HG02623 (cell line): ENCODE measurements around the gene UPK2.
A peak's percentile ranks its signal among the peaks of the same experiment; 100 is the strongest.
"Not testable (repeated sequence)": the region's sequence is repeated elsewhere in the genome, so short reads cannot be mapped to it uniquely, and the experiment has no call there.

ENCODE experiments used
- ATAC-seq: cut with Tn5 transposase; IDR thresholded peaks from one replicate; pipeline ENCODE4 v1.9.1; 2021; ENCODE audit warnings: moderate library complexity; ENCODE audit not compliant: unreplicated experiment

The UPK2 gene

DNA sequence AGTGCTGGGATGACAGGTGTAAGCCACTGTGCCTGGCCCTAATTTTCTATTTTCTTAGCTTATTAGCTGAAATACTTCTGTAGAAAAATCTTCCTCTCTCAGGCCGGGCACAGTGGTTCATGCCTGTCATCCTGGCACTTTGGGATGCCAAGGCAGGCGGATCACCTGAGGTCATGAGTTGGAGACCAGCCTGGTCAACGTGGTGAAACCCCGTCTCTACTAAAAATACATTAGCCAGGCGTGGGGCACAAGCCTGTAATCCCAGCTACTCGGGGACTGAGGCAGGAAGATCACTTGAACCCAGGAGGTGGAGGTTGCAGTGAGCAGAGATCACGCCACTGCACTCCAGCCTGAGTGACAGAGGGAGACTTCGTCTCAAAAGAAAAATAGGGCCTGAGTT, 28.2 kb downstream of the UPK2 start:
- ATAC-seq = not testable (repeated sequence)

- no peak for ATAC-seq
Measured at GRCh38 chr11:118984825-118985224, 28.7 kb downstream of the UPK2 start.

- no peak for ATAC-seq
Measured at GRCh38 chr11:118988280-118988679, 32.2 kb downstream of the UPK2 start.

GRCh38 chr11:118991486-118992038, 35.5 kb downstream of the UPK2 start:
- not testable (repeated sequence) for ATAC-seq

GRCh38 chr11:118996926-118997626, 41.0 kb downstream of the UPK2 start:
- no peak for ATAC-seq

- ATAC-seq = peak; percentile 90
Measured at GRCh38 chr11:118997627-118998387, 41.7 kb downstream of the UPK2 start, which contains the start of gene CENATAC. Gene CENATAC, plus strand, starts transcription at chr11:118998138. Its CDS starts 60 bp downstream, at chr11:118998198.

DNA sequence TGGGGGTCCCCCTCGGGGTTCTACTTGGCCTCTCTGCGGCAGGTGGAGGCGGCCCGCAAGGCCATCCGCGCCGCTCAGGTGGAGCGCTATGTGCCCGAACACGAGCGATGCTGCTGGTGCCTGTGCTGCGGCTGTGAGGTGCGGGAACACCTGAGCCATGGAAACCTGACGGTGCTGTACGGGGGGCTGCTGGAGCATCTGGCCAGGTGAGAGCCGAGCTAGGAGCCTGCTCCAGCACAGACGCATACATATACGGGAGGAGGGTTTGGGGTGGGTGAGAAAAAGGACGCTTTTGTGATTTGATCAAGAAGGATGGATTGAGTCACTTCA, 42.3 kb downstream of the UPK2 start:
- ATAC-seq = peak; percentile 14

- ATAC-seq = no peak
Measured at GRCh38 chr11:118998822-118999221, 42.7 kb downstream of the UPK2 start.

DNA sequence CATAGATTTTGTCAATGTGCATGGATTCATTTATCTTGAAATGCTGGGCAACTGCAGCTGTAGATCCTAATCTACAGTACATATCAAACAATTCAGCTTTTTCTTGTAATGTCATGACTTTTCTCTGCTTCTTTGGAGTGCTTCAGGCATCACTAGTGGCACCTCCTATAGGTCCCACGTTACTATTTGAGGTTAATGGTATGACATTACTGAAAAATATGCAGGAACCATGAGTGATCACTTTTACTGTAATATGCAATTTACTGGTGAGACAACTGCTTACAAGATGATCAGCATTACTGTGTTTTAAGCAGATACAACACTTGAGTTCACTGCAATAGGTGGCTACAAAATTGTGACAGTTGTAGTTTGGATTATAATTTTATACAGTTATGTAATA, 44.8 kb downstream of the UPK2 start:
- no peak for ATAC-seq

DNA sequence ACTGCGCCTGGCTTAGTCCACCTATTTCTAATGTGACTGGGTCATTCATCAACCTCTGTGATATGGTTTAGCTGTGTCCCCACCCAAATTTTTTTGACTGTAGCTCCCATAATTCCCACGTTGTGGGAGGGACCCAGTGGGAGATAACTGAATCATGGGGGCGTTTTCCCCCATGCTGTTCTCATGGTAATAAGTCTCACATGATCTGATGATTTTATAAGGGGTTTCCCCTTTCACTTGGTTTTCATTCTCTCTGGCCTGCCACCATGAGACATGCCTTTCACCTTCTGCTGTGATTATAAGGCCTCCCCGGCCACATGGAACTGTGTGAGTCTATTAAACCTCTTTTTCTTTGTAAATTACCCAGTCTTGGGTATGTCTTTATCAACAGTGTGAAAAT, 50.6 kb downstream of the UPK2 start:
- no peak for ATAC-seq
